ENCODE data around the gene ZNF26.

The ZNF26 gene

GRCh38 chr12:133063556-133063955, 77.4 kb downstream of the ZNF26 start:
- DNase-seq = no peak

GRCh38 chr12:133073836-133074235, 87.7 kb downstream of the ZNF26 start:
- DNase-seq = no peak
